Adipose tissue (tissue), 3 donors: ENCODE measurements around the gene INPP4B. TPM values are rescaled to one million over a fixed set of nuclear protein-coding genes. Genes with fewer than 3 reads are reported as not detected.
"Not testable (repeated sequence)": the region's sequence is repeated elsewhere in the genome, so short reads cannot be mapped to it uniquely, and the experiment has no call there.

ENCODE experiments used
- H3K27ac ChIP-seq: one replicate; pipeline ENCODE4 v1.5.1; 2013; ENCODE audit warnings: low read depth, low read length
- WGBS, 3 donors: extraction: QIAGEN DNeasy Blood & Tissue Kit; methylation state at CpG; one replicate each; pipeline ENCODE4 v1.1.7; 2013; 5-methylcytosine and 5-hydroxymethylcytosine counted together
- polyA plus RNA-seq, 3 donors: library from polyadenylated mRNA; stranded (reverse); fragments of 200-250 nt; gene quantifications; one replicate each; pipeline ENCODE4 v1.2.3, GENCODE V29; 2013
- donor health status: healthy with polysubstance abuse.
- donor health status: Bipolar disorder and iron deficiency.
- donor health status: healthy.

The INPP4B gene
- polyA plus RNA-seq, 3 donors, result 1.5 to 2.9 (median 2.4) TPM

DNA sequence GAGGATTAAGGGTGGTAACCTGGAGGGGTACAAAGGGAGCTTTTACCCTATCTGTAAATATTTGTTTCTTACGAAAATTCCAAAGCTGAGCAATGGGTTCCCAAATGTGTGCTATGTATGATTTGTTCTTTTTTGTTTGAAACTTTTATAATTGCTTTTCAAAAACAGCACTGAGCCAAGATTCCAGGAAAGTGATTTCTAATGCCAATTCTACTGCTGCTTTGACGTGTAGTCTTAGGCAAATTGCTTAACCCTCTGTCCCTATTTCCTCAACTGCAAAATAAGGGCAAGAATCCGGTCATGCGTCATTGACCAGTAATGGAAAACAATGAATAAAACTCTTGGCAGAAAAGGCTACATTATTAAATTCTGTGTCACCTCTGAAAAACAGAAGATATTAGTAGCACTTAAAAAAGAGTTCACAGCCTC lies 755.0 kb downstream of the INPP4B start:
- WGBS, 3 donors, result 51 to 81% (median 51%) methylated on average over 4 of the region's 4 CpGs
- H3K27ac ChIP-seq, result peak overlapping the region; percentile 60

DNA sequence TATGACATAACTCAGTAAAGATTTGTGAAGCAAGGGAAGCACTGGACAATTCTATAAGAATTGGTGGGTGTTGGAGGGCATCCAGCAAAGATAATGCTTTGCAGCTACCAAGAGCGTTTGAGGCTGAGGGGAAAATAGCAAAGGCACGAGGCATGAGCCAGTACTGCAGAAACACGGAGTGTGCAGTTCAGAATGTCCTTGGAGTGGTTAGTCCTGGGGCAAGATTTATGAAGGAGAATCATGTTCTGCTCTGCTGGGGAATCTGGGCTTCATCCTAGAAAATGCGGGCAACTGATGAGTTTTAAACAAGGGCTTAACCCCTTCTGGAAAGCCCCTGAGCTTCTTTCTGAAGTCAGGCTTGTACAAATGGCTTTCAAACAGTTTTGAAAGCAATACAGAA lies 757.2 kb downstream of the INPP4B start:
- no peak overlapping the region for H3K27ac ChIP-seq
- WGBS, 3 donors, result 75 to 84% (median 78%) methylated on average over 4 of the region's 4 CpGs

DNA sequence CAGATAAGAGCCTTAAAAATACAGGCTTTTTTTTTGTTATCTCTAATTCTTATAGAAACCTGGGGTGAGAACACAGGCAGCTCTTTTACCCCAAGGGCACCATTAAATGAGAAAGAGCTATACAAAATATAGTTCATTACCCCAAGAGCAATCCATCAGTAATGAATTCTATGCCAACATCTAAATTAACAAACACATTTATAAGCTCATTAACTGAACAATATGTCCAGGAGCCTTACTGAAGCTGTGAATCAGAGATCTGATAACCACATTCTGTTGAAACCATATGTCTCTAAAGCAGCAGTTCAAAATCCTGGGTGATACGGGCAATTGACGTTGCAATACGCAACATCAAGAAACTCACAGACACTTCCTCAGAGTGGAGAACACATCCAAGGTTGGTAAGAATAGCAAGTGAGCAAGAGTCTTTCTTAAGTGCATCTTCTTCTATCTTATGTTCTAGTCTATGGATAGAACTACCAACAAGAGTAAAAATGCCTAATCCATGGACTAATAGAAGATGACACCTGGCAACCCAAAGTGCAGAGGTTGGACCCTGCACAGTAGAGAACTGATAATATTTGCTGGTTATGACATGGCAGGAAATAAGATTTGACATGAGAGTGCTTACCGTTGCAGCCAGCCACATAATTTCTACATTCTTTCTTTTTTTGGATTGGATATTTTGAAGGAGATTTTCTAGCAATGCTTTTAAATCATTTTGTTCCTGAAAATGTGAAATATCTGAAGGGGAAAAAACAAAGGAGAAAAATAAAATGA lies 760.4 kb downstream of the INPP4B start:
- H3K27ac ChIP-seq, result no peak overlapping the region
- WGBS, 3 donors, result 73 to 95% (median 77%) methylated on average over 4 of the region's 4 CpGs

DNA sequence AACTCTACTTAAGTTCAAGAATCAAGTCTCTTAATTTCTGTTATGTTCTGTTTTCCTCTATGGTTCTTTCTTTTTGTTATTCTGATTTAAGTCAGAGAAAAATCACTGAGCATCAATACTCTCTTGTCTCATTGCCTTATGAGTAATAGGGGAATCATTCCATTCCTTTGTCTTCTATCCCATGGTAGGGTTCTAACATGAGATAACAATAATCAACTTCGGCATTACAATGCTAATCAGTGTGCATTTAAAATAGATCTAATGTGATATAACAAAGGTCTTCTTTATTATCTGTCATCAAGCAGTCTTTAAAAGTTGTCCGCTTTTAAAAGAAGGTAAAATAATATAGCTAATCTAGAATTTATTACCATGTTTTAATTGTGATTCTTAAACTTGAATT lies 762.8 kb downstream of the INPP4B start:
- WGBS, 3 donors, result 93 to 96% (median 95%) methylated on average over 2 of the region's 2 CpGs
- H3K27ac ChIP-seq, result no peak overlapping the region

DNA sequence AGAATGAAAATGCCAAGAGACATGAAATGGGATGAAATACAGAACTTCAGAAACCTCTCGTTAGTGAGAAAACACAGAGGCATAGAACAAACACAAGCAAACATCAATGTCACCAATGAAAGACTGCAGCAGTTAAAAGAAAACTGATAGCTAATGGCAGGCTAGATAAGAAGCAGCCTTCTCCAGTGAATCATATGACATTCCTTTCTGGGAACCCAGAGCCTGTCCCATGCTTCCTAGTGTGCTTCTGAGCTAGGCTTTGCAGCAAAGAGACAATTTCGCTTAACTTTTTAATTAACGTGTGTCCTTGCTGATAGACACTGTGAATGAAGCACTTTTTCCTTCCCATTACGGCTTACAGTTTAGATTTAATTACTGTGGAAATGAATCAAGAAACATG lies 765.1 kb downstream of the INPP4B start:
- no peak overlapping the region for H3K27ac ChIP-seq
- WGBS, 3 donors, result 71 to 83% (median 82%) methylated on average over 4 of the region's 4 CpGs

DNA sequence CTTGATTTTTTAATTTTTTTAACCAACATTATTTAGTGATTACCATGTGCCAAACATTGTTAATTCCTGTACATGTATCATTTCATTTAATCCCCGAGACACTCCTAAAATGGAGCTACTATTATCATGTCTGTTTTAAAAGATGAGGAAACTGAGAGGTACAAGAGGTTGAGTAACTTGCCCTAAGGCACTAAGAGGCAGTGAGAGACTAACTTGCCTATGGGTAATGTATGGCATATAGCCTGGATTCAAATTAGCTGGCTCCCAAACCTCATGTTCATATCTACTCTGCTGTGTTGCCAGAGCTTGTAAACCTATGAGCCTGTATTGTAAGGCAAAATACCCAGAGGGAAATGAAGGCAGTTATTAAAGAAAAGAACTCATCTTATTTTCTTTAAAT lies 766.1 kb downstream of the INPP4B start:
- 95 to 98% (median 97%) methylated on average over 1 of the region's 1 CpG for WGBS, 3 donors

DNA sequence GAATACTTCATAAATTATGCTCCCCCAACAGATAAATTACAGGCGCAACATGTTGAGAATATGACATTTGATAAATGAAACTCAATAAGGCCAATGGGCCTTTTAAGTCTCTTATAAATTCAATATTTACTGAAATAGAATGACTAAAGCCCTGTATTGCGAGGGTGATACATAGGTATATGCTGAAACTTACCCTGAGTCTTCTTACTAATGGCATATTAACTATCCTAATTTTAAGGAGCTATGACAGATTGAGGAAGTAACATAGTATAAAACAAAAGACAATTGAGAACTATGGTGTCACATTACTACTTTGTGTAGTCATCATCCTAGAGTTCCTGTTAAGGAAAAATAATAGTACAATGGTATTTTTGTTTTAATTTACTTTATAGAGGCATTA lies 769.1 kb downstream of the INPP4B start:
- WGBS, 3 donors, result 49 to 72% (median 51%) methylated on average over 2 of the region's 2 CpGs
- no peak overlapping the region for H3K27ac ChIP-seq

More for the DNA sequence above, 766.1 kb downstream of the INPP4B start:
- H3K27ac ChIP-seq, result no peak overlapping the region

DNA sequence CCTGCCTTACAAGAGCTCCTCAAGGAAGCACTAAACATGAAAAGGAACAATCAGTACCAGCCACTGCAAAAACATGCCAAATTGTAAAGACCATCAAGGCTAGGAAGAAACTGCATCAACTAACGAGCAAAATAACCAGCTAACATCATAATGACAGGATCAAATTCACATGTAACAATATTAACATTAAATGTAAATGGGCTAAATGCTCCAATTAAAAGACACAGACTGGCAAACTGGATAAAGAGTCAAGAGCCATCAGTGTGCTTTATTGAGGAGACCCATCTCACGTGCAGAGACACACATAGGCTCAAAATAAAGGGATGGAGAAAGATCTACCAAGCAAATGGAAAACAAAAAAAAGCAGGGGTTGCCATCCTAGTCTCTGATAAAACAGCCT lies 777.8 kb downstream of the INPP4B start:
- not testable (repeated sequence) for H3K27ac ChIP-seq
- 83 to 100% (median 84%) methylated on average over 1 to 2 of the region's 2 CpGs for WGBS, 3 donors

DNA sequence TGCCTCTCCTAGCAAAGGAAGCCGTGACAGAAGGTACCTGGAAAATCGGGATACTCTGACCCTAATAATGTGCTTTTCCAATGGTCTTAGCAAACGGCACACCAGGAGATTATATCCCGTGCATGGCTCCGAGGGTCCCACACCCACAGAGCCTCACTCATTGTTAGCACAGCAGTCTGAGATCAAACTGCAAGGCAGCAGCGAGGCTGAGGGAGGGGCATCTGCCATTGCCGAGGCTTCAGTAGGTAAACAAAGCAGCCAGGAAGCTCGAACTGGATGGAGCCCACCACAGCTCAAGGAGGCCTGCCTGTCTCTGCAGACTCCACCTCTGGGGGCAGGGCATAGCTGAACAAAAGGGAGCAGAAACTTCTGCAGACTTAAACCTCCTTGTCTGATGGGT lies 779.5 kb downstream of the INPP4B start:
- not testable (repeated sequence) for H3K27ac ChIP-seq
- 91 to 97% (median 95%) methylated on average over 8 of the region's 8 CpGs for WGBS, 3 donors

DNA sequence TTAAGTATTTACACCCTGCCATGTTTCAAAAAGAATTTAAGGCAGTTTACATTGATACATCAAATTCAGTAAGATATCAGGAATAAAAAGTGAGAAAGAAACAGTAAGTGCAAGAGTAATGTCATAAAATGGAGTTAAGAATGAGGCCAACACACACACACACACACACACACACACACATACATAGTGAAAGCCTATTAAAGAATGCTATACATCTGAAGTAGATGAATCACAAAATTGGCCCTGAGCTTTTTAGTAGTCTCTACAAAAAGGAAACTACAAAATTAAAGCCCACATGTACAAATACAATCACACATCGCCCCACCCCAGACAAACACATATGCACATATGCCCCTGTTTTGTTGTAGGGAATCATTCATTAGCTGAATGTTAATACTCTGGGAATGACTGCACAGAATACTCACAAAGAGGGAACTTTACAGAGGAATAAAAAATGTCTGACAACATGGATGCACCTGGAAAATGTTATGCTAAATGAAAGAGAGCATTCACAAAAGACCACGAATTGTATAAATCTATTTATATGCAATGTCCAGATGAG lies 780.9 kb downstream of the INPP4B start:
- 88 to 91% (median 91%) methylated on average over 2 of the region's 2 CpGs for WGBS, 3 donors

DNA sequence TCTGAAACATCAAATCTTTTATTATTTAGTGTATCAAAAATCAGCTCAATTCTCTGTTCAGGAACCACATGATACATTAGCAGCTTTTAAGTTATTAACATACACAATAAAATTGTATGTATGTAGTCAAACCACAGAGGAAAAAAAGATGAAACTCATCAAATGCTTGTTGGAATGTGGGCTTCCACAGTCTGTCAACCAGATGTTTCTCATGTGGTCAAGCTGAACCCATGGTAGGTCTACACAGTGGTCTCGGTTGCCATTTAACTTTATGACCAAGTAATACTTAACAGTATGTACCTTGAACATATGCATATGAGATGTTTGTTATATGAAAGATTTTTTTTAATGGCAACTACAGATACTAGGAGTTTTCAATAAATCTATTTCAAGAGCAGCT lies 781.9 kb downstream of the INPP4B start:
- WGBS, 3 donors, result 87 to 92% (median 90%) methylated on average over 1 of the region's 1 CpG
- no peak overlapping the region for H3K27ac ChIP-seq

More for the DNA sequence above, 780.9 kb downstream of the INPP4B start:
- no peak overlapping the region for H3K27ac ChIP-seq

DNA sequence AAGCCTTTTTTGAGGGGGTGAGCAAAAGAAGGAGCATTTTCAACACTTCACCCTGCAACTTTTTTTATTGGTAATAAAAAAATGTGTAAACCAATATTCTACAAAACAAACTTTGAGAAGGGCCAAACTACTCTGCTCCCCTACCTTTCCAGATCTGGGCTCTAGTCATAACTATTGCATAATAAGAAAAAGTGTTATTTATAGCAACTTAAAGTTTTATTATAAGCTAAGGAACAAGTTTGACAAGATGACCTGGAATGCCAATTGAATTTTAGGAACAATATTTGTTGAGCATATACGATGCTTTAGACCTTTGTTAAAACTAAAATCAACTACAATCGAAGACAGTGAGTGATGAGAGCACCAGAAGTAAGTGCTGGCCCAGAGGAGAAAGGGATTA lies 800.1 kb downstream of the INPP4B start:
- no peak overlapping the region for H3K27ac ChIP-seq
- 86 to 90% (median 90%) methylated on average over 2 of the region's 2 CpGs for WGBS, 3 donors

DNA sequence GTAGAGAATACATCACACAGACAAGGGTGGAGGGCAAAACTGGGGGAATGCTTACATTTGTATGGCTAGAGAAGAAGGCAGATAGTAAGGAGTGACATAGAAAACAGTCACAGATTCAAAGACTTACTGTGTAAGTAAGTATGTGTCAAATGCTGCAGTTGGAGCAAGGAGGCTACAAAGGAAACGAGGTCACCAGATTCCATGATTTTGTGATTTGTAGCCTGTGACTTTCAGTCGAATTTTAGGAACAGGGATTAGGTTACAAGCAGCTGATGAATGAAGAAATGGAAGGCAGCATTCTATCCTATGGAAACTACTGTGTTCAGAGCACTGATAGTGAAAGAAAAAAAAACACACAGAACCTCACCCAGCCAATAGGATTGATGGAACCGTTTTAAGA lies 801.8 kb downstream of the INPP4B start:
- no peak overlapping the region for H3K27ac ChIP-seq
- WGBS, 3 donors, result 43 to 60% (median 49%) methylated on average over 3 of the region's 3 CpGs

DNA sequence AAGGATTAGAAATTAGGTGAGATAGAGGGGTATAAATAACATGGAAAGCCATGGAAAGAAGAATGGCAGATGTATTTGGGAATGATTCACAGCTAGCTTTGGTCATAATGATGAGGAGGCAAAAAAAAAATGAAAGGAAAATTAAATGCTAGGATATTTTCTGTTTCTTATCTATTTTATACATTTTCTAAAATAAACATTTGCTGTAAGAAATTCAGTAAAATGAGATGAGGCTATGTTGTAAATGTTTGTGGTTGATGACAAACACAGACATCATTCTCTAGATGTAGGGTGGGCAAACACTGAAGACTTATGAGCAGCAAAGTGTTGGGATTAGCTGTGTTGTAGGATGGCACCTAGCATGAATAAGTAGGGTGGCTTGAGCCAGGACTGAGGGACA lies 802.6 kb downstream of the INPP4B start:
- H3K27ac ChIP-seq, result no peak overlapping the region

DNA sequence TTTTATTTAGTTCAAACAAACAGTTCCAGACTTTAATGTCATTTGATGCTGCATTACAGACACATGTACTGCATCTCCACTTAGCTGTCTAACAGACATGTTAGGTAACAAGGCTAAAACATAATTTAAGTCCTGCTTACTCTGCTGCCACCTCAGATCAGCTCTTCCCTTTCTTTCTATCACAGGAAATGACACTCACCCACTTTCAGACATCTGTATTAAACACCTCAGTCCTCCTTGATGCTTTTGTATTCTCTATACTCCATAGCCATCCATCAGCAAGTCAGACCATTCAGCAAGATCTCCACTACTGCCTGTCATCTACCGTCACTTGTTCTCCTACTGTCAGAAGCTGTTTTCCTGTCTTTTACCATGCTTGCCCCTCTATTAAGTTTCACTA lies 804.3 kb downstream of the INPP4B start:
- H3K27ac ChIP-seq, result no peak overlapping the region
- WGBS, 3 donors, result 90 to 100% (median 93%) methylated on average over 1 of the region's 1 CpG

DNA sequence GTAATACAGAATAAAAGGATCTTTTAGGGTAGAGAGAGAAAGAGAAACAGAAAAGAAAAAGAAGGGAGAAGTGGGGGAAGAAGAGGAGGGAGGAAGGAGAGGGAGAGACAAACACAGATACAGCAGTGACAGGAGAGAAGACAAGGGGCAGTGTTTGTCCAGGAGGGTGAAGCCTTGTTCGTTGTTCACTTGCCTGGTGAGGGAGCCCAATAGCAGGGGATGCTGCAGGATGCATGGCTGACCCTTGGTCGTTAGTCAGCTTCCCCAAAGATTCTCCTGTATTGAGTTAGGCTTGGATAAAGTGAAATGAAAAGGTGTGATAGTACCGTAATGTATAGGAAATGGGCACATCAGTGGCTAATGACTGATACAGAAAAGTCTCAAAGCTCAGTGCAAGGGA lies 806.1 kb downstream of the INPP4B start:
- WGBS, 3 donors, result 59 to 77% (median 67%) methylated on average over 3 of the region's 3 CpGs

DNA sequence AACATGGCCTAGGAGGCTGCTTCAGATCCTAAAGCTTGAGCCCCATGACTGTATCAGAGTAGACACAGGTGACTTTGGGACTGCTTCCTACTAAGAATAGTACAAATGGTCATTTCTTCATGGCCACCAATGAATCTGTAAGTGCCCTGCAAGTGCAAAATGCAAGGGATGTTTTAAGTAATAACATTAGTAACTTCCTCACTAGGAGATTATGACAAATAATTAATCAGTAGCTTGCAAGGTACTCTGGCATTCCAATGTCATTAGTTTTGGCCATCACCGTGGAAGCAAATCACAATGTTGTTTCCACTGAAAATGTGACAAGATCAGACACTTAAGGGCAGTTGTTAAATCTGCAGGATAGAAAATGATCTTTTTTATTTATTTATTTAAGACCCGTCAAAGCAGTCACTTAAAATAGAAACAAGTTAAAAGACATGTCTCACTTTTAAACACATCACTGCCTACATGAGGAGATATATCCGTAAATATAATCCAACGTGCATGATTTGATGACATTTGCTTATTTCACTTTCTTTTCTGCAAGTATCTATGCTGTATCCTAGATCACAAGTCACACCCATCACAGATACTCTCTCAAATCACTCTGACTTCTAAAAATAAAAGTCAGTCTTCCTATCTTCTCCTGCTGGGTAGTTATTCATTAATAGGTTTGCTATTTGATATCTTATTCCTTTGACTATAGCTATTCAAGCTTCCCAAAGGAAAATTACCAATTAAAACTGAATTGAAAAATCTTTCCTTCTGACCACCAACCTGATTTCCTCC lies 809.1 kb downstream of the INPP4B start:
- H3K27ac ChIP-seq, result no peak overlapping the region
- 40 to 81% (median 79%) methylated on average over 4 of the region's 4 CpGs for WGBS, 3 donors

More for the DNA sequence above, 806.1 kb downstream of the INPP4B start:
- no peak overlapping the region for H3K27ac ChIP-seq

DNA sequence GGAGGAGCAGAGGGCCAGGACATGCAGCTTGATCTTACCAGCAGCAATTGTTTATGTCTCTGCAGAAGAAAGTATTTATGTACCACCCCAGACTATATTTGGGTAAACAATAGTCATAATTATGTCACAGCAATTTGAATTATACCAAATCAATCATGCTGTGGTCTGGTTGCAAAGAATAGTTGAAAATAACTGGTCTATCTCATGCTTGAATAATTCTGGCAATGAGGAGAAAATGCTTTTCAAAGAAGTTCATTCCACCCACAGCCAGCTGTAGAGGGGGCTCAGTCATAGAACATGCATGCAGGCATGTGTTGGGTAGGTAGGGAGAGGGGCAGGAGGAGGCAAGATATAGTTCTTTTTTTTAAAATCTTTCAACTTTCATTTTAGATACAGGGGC lies 810.5 kb downstream of the INPP4B start:
- H3K27ac ChIP-seq, result no peak overlapping the region

DNA sequence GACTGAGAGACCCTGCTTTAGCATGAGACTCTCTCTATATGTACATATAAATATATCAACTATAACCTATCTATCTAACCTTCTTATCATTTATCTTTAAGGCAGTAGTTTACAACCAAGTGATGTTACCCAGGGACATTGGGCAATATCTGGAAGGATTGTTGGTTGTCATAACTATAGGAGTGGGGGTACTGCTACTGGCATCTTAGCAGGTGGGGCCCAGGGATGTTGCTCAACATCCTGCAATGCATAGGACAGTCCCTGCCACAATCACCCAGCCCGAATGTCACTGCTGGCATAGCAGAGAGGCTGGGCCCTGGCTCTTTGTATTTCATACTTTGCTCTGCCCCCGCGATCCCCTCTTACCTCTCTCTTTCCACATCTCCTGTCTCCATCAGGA lies 812.0 kb downstream of the INPP4B start:
- 69 to 100% (median 90%) methylated on average over 3 of the region's 3 CpGs for WGBS, 3 donors
- H3K27ac ChIP-seq, result no peak overlapping the region
